ENCODE results near the gene AMH. TPM values are rescaled to one million over a fixed set of nuclear protein-coding genes. Genes with fewer than 3 reads are reported as not detected.
A peak's percentile ranks its signal among the peaks of the same experiment; 100 is the strongest.

The AMH gene
- total RNA-seq, 1 experiment from 2014 or later = 11.2 TPM

DNA sequence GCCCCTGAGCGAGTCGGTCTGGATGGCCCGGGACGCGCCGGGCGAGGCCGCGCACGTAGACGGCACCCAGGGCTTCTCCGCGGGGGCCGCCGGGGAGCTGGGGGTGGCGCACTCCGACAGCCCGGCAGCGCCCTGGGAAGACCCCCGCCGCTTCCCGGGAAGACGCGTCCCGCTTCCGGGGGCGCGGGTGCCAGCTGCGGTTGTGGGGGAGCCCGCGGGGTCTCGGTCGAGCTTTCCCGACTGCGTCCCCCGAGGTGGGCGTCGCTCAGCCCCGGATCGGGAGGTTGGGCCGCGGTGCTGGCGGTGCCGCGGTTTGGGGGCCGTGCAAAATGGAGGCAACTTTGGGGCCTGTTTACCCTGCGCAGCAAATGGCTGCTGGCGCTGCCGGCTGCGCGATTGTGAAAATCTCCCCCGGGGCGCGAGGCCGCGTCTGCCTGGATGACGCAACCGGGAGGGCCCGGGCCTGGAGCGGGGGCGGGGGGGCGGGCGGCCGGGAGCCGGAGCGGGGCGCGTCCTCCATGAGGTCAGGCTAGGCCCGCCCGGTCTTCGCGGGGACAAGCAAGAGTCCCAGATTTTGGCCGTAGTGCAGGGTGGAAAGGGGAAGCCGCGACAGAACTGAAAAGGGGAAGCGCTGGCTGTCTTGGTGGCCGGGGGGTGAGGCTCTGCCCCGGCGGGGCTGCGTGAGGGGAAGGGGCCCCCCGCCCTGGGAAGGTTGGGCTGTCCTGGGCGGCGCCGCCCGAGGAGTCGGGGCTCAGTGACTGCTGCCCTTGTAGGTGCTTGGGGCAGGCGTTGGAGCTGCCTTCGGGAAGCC is 21.5 kb downstream of the AMH start (continued):
- TF ChIP-seq, protein P1, sequence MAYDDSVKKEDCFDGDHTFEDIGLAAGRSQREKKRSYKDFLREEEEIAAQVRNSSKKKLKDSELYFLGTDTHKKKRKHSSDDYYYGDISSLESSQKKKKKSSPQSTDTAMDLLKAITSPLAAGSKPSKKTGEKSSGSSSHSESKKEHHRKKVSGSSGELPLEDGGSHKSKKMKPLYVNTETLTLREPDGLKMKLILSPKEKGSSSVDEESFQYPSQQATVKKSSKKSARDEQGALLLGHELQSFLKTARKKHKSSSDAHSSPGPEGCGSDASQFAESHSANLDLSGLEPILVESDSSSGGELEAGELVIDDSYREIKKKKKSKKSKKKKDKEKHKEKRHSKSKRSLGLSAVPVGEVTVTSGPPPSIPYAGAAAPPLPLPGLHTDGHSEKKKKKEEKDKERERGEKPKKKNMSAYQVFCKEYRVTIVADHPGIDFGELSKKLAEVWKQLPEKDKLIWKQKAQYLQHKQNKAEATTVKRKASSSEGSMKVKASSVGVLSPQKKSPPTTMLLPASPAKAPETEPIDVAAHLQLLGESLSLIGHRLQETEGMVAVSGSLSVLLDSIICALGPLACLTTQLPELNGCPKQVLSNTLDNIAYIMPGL (CRISPR knock-in tag; IDR thresholded peaks at IDR 0.05) = peak; percentile 14; the same call in 1 of the 2 replicates

DNA sequence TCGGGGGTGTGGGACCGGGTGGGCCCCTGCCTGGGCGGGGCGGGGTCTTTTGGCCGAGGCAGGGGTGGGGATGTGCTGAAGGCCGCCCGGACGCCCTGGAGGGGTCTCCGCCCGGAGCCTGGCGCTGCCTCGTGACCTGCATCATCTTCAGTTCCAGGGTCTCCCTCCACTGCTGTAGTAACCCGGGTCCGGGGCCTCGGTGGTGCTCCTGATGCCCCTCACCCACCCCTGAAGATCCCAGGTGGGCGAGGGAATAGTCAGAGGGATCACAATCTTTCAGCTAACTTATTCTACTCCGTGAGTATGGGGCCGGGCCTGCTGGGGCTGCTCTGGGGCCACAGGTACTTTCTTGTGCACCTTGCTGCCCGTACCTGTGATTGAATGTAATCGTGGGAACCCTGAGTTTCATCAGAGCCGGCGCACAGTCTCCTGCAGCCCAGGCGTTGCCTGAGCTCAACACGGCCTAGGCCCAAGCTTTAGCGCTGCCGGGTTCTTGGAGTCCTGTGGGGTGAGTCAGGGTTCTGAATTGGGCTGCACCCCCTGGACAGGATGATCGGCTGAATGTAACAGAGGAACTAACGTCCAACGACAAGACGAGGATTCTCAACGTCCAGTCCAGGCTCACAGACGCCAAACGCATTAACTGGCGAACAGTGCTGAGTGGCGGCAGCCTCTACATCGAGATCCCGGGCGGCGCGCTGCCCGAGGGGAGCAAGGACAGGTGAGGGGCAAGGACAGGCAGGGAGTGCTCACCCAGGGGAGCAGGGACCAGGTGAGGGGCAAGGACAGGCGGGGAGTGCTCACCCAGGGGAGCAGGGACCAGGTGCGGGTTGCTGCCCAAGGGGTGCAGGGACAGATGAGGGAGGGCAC is 22.3 kb downstream of the AMH start:
- no peak for ATAC-seq
- Mint-ChIP-seq H3K4me1 (peaks cover 32% of the 10 kb centered on the region), H3K4me3 (peak overlapping the region; percentile 82), H3K27ac (peak overlapping the region; percentile 96), H3K9me3 (no peaks in the 10 kb centered on the region), H3K27me3 (ENCODE audit: low read depth) (no peaks in the 10 kb centered on the region; the same call in 1 of the 2 replicates), H3K36me3 (peaks cover 8% of the 10 kb centered on the region)
- peak; percentile 20 for DNase-seq (ENCODE audit: low spot score)
- ChIA-PET CTCF (interaction anchor here (0.6 to 3.0 kb wide), 4 partner anchors 10 to 366 kb away, joined by 3 to 13 read pairs (median 8); no protein-coding TSS in a partner anchor), POLR2A (interaction anchor here (0.6 to 0.8 kb wide), 2 partner anchors 10 to 33 kb away, joined by 3 read pairs; no protein-coding TSS in a partner anchor)
- TF ChIP-seq RORB (CRISPR knock-in tag; IDR thresholded peaks at IDR 0.05) (no peak), MYBL2 (CRISPR knock-in tag; IDR thresholded peaks at IDR 0.05) (no peak), NR1H2 (CRISPR knock-in tag; IDR thresholded peaks at IDR 0.05) (no peak), IRF2 (CRISPR knock-in tag; IDR thresholded peaks at IDR 0.05; ENCODE audit: borderline replicate concordance, low read depth) (no peak), NR2C2 (CRISPR knock-in tag; IDR thresholded peaks at IDR 0.05) (no peak), ATF1 (CRISPR knock-in tag; IDR thresholded peaks at IDR 0.05) (no peak), ELF4 (CRISPR knock-in tag; IDR thresholded peaks at IDR 0.05; ENCODE audit: low read depth) (no peak), FOXP1 (CRISPR knock-in tag; IDR thresholded peaks at IDR 0.05; ENCODE audit: borderline replicate concordance) (no peak), ZNF263 (CRISPR knock-in tag; IDR thresholded peaks at IDR 0.05; ENCODE audit: low read depth) (no peak), NFE2L1 (CRISPR knock-in tag; IDR thresholded peaks at IDR 0.05) (no peak)
- TF ChIP-seq, protein P2, sequence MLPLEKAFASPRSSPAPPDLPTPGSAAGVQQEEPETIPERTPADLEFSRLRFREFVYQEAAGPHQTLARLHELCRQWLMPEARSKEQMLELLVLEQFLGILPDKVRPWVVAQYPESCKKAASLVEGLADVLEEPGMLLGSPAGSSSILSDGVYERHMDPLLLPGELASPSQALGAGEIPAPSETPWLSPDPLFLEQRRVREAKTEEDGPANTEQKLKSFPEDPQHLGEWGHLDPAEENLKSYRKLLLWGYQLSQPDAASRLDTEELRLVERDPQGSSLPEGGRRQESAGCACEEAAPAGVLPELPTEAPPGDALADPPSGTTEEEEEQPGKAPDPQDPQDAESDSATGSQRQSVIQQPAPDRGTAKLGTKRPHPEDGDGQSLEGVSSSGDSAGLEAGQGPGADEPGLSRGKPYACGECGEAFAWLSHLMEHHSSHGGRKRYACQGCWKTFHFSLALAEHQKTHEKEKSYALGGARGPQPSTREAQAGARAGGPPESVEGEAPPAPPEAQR (CRISPR knock-in tag; IDR thresholded peaks at IDR 0.05) = no peak
- TF ChIP-seq, protein P3, sequence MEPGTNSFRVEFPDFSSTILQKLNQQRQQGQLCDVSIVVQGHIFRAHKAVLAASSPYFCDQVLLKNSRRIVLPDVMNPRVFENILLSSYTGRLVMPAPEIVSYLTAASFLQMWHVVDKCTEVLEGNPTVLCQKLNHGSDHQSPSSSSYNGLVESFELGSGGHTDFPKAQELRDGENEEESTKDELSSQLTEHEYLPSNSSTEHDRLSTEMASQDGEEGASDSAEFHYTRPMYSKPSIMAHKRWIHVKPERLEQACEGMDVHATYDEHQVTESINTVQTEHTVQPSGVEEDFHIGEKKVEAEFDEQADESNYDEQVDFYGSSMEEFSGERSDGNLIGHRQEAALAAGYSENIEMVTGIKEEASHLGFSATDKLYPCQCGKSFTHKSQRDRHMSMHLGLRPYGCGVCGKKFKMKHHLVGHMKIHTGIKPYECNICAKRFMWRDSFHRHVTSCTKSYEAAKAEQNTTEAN (CRISPR knock-in tag; IDR thresholded peaks at IDR 0.05) = no peak
- TF ChIP-seq, protein P4, sequence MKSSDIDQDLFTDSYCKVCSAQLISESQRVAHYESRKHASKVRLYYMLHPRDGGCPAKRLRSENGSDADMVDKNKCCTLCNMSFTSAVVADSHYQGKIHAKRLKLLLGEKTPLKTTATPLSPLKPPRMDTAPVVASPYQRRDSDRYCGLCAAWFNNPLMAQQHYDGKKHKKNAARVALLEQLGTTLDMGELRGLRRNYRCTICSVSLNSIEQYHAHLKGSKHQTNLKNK (CRISPR knock-in tag; IDR thresholded peaks at IDR 0.05) = no peak
- TF ChIP-seq, protein P5, sequence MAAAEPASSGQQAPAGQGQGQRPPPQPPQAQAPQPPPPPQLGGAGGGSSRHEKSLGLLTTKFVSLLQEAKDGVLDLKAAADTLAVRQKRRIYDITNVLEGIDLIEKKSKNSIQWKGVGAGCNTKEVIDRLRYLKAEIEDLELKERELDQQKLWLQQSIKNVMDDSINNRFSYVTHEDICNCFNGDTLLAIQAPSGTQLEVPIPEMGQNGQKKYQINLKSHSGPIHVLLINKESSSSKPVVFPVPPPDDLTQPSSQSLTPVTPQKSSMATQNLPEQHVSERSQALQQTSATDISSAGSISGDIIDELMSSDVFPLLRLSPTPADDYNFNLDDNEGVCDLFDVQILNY (CRISPR knock-in tag; IDR thresholded peaks at IDR 0.05) = no peak

Data from WTC11 (cell line).